Right lung (tissue), 5 donors: Measurements from ENCODE around the gene BCAN. TPM values are rescaled to one million over a fixed set of nuclear protein-coding genes. Genes with fewer than 3 reads are reported as not detected.
A peak's percentile ranks its signal among the peaks of the same experiment; 100 is the strongest.

Source experiments
- DNase-seq, 2 donors: peaks; one replicate each; pipeline ENCODE4 v3.0.0-alpha.2; 2013
- polyA plus RNA-seq, 5 donors: library from polyadenylated mRNA; unstranded; fragments of 120-200 nt; gene quantifications; one replicate each; pipeline versions ENCODE4 v1.2.1 to v1.2.3, GENCODE V29; 2013; ENCODE audit warnings: inconsistent platforms in 1 of 5, low replicate concordance in 1 of 5; ENCODE audit not compliant: insufficient read length in 5 of 5, insufficient read depth in 1 of 5

The BCAN gene
- polyA plus RNA-seq, 5 donors = 0.40 to 1.0 (median 0.46) TPM

DNA sequence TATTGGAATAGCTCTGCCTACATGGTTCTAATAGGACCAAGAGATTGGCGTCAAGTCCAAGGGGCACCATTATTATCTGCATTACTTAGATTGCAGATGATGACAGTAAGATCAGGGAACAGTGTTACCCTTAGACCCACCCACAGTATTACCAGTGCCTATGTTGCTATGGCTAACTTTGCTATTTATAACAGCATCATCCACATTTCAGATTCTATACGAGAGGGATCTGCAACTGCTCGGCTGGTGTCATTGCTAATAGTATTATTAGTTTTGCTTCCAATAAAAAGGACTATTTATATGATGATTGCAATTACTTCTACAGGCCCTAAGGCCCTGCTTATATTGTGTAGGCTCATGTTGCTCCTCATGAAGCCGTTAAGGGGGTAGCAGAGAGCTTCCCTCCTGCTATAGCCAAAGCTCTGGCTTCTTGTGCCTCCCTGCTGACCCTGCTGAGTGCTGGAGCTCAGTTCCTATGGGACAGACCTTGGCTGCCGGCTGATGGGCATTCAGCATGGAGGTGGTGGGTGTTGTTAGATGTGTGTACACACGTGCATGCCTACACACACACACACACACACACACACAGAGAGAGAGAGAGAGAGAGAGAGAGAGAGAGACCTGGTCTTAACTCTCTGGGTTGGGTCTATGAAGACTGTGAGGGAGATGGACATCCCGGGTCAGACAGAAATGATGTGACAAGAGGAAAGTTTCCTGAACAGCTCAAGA lies 1.3 kb downstream of the BCAN start:
- DNase-seq = no peak

DNA sequence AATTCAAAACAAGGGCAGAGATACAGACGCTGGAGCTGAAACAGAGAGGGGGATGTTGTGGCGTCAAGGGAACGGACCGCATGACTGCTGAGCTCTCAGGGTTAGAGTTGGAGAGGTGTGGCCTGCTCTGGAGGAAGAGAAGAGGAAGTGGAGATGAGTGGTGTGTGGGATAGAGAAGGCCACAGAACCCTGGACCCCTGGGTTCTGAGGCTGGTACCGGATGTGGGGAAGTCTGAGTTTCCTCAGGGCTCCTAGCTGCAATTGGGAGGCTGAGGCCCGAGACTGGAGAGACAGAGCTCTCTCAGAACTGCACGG lies 1.8 kb downstream of the BCAN start:
- no peak for DNase-seq

GRCh38 chr1:156644146-156644545 lies 2.2 kb downstream of the BCAN start:
- DNase-seq = no peak

DNA sequence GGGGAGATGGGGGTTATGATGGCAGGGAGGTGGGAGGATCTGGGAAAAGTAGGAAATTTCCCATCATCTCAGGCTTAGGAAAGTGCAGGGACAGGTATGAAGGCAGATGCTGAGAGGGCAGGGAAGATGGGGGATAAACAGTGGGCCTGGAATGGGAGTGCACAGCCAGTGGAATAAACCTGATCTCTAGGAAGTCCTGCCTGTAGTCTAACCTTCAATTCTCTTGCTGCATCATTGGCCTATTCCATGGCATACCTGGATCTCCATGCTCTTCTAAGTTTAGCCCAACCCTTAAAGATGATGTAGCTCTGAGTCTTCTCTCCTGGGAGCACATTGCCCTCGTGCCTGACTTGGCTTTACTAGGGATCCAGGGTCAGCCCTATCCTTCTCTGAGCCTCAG lies 2.7 kb downstream of the BCAN start:
- no peak for DNase-seq

DNA sequence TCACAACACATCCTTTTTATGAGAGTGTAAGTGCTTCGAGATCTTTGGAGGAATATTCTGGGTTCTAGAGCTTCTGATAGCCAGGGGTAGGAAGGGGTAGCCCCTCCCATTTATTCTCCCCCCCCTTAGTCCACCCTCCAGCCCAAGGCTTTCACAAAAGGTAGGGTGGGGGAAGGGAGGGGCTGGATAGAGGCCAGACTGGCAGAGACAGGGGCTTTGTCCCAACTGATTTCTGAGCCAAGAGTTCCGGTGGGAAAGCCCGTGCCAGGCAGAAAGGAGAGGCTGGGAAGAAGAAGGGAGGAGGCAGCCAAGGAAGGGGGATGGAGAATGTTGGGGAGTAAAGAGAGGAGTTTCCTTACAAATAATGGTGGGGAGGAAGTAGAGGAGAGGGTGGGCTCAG lies 3.1 kb downstream of the BCAN start:
- no peak for DNase-seq

DNA sequence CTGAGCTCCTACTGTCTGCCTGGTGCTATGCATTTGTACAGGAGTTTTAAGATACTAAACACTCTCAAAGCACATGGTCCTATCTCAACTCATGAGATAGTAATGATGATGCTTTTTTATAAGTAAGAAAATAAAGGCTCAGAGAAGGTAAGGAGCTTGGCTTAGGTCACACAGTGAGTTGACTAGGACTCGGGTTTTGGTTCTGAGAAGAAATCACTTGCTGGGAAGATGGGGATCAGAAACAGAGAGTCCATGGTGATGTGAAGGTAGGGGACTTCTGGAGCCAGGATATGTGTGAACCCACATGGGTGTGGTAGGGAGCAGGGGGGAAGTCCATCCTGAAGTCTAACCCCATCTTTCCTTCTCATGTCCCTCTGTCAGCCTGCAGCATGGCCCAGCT lies 3.7 kb downstream of the BCAN start:
- DNase-seq = no peak

DNA sequence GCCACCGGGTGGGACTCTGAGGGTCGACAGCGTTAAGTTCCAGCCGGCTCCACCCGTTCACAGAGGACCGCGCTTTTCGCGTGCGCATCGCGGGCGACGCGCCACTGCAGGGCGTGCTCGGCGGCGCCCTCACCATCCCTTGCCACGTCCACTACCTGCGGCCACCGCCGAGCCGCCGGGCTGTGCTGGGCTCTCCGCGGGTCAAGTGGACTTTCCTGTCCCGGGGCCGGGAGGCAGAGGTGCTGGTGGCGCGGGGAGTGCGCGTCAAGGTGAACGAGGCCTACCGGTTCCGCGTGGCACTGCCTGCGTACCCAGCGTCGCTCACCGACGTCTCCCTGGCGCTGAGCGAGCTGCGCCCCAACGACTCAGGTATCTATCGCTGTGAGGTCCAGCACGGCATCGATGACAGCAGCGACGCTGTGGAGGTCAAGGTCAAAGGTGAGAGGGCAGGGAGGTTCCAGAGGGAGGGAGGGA lies 4.9 kb downstream of the BCAN start:
- no peak for DNase-seq

DNA sequence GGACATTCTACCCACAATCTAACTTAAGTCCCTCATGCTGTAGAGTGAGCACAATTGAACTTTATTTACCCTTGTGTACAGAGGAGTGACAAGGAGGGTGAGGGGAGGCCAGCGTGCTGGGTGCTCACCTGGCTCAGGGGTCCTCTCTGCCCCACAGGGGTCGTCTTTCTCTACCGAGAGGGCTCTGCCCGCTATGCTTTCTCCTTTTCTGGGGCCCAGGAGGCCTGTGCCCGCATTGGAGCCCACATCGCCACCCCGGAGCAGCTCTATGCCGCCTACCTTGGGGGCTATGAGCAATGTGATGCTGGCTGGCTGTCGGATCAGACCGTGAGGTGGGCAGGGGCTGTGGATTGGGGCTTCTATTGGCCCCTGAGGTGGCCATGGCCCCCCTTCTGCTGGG lies 5.4 kb downstream of the BCAN start:
- no peak for DNase-seq

- DNase-seq = no peak
Measured at GRCh38 chr1:156648496-156648895, 6.6 kb downstream of the BCAN start.

GRCh38 chr1:156648951-156649350 lies 7.0 kb downstream of the BCAN start:
- DNase-seq = no peak

- DNase-seq = peak in 1 of 2 donors; percentile 36
Measured at GRCh38 chr1:156652131-156652991, 10.4 kb downstream of the BCAN start.

DNA sequence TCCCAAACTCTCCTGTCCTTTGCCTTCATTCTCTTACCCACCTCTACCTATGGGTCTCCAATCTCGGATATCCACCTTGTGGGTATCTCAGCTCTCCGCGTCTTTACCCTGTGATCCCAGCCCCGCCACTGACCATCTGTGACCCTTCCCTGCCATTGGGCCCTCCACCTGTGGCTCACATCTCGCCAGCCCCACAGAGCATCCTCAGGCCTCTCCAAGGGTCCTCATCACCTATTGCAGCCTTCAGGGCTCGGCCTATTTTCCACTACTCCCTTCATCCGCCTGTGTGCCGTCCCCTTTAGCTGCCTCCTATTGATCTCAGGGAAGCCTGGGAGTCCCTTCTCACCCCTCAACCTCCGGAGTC lies 11.1 kb downstream of the BCAN start:
- DNase-seq = no peak

- DNase-seq = no peak
Measured at GRCh38 chr1:156654700-156655099, 12.8 kb downstream of the BCAN start.

DNA sequence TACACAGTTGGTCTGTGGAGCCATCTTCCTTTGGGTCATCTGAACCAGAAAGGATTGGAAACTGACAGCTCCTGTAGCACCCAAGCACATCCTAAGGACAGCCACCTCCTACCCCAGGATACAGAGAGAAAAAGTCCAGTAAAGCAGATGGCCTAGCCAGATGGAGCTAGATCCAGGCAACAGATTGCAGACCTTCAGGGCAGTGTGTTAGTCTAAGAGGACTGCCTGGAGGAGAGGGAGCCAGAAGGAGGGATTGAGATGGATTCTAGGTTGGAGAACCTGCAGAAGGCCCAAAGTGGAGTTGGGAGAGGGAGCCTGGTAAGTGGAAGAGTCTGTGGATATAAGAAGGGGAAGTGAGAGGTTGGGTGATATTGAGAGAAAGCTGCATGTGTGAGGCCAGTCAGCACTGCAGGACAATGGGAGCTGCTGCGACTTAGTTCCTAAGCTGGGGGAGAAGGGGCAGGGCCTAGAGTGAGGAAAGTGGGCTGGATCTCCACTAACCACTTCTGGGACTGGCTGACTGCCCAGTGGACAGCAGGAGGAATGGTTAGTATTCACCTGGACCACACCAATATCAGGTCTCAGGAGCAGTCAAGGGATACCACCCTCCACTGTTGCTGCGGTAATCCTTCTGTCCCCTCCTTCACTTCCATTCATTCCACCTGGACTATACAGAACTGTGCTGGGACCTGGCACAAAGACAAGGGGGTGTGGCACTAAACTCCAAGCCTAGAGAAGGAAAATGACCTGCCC lies 13.4 kb downstream of the BCAN start:
- no peak for DNase-seq

GRCh38 chr1:156655904-156656516 lies 14.1 kb downstream of the BCAN start:
- DNase-seq = no peak

DNA sequence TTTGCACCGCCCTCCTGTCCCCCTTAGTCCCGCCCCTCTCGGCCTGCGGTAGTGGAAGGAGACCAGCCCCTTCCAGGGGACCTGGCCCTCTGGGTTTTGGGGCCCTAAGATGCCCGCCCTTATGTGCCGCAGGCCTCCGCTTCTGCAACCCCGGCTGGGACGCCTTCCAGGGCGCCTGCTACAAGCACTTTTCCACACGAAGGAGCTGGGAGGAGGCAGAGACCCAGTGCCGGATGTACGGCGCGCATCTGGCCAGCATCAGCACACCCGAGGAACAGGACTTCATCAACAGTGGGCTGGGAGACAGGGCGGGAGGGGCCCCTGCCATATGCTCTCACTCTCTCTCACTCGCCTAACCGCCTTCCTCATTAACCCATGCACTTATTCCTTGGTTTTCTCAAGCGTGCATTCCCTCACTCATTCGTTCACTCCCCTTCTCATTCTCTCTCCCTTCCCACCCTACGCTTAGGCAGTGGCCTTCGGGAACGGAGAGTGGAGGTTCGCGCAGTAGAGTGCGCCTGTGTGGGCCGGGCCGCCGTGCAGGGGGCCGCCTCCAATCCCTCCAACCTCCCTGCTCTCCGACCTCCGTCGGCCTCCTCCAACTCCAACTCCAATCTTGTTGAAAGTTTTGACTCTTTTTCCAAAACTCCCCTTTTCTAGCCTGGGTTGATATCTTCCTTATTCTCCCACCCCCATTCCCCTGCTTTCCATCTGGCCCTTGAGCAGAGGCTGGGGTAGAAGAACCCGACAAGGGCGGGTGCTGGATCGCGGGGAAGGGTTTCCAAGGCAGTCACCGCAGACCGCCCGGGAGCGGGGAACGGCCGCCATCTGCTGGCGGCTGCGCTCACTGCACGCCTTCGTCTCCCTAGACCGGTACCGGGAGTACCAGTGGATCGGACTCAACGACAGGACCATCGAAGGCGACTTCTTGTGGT lies 15.2 kb downstream of the BCAN start:
- peak; percentile 72 to 76 for DNase-seq

- DNase-seq = no peak
Measured at GRCh38 chr1:156657741-156658319, 15.9 kb downstream of the BCAN start.

DNA sequence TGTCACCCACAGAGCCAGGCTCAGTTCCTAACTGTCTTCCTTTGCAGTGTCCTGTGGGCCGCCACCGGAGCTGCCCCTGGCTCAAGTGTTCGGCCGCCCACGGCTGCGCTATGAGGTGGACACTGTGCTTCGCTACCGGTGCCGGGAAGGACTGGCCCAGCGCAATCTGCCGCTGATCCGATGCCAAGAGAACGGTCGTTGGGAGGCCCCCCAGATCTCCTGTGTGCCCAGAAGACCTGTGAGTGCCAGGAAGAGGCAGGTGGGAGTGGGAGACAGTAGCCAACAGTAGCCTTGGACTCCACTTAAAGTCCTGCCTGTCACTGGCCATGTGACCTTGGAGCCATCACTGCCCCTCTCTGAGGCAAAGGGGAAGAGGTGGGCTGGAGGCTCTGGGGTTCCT lies 16.6 kb downstream of the BCAN start:
- no peak for DNase-seq

DNA sequence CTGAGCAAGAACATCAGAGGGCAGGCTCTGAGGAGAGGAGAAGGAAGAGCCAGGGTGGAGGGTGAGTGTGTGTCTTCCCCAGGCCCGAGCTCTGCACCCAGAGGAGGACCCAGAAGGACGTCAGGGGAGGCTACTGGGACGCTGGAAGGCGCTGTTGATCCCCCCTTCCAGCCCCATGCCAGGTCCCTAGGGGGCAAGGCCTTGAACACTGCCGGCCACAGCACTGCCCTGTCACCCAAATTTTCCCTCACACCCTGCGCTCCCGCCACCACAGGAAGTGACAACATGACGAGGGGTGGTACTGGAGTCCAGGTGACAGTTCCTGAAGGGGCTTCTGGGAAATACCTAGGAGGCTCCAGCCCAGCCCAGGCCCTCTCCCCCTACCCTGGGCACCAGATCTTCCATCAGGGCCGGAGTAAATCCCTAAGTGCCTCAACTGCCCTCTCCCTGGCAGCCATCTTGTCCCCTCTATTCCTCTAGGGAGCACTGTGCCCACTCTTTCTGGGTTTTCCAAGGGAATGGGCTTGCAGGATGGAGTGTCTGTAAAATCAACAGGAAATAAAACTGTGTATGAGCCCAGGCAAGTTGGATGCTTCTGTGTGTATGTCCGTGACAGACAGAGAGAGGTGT lies 17.1 kb downstream of the BCAN start:
- DNase-seq = no peak

GRCh38 chr1:156659661-156659987 lies 17.7 kb downstream of the BCAN start:
- no peak for DNase-seq
